IPS DF 6.9 (cell line): ENCODE measurements around the gene ANKS1B.

Source experiments
- DNase-seq: peaks from one replicate; pipeline ENCODE4 v3.0.0-alpha.2; 2013; ENCODE audit warnings: low read depth, low spot score
- H3K27ac ChIP-seq: one replicate; pipeline ENCODE4 v1.5.1; 2013; ENCODE audit warnings: low read length, control low read depth
- H3K27me3 ChIP-seq: 2 replicates; pipeline ENCODE4 v1.6.1; 2013; ENCODE audit warnings: mild to moderate bottlenecking, low read length; ENCODE audit not compliant: control insufficient read depth, insufficient read depth
- H3K36me3 ChIP-seq: 2 replicates; pipeline ENCODE4 v1.6.1; 2013; ENCODE audit warnings: low read length; ENCODE audit not compliant: control insufficient read depth, insufficient read depth
- H3K4me1 ChIP-seq: 2 replicates; pipeline ENCODE4 v1.6.1; 2013; ENCODE audit warnings: low read length; ENCODE audit not compliant: control insufficient read depth, insufficient read depth
- H3K4me3 ChIP-seq: 2 replicates; pipeline ENCODE4 v1.5.1; 2013; ENCODE audit warnings: mild to moderate bottlenecking, low read length
- H3K9me3 ChIP-seq: 2 replicates; pipeline ENCODE4 v1.6.1; 2013; ENCODE audit warnings: low read length, inconsistent platforms; ENCODE audit not compliant: control insufficient read depth, insufficient read depth
- WGBS: extraction: QIAGEN DNeasy Blood & Tissue Kit; methylation state at CpG from one replicate; pipeline ENCODE4 v1.1.7; 2013; ENCODE audit warnings: mixed read lengths, missing lambda C conversion rate; ENCODE audit not compliant: insufficient read length, insufficient coverage; 5-methylcytosine and 5-hydroxymethylcytosine counted together

Gene ANKS1B

DNA sequence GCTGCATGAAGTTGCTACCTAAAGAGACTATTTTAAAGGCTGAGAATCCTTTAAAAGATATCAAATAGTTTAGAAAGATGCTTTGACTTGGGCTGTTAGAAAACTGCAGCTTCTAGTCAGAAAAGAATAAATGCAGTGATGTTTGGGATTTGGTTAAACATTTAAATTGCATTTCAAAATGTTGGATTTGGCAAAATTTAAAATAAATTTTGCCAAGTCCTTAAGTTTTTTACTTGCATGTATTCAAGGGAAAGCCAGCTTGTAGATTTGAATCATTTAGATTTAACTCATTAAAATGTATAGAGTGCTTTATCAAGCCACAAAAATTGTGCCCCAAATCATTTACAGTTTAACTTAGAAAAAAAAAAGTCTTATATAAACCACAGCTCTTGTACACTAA, 109.7 kb downstream of the ANKS1B start:
- Histone ChIP-seq H3K4me1 (no peaks in the 10 kb centered on the region), H3K9me3 (no peaks in the 10 kb centered on the region), H3K36me3 (no peaks in the 10 kb centered on the region), H3K27ac (no peak overlapping the region), H3K27me3 (no peaks in the 10 kb centered on the region), H3K4me3 (no peak overlapping the region)
- no peak for DNase-seq

DNA sequence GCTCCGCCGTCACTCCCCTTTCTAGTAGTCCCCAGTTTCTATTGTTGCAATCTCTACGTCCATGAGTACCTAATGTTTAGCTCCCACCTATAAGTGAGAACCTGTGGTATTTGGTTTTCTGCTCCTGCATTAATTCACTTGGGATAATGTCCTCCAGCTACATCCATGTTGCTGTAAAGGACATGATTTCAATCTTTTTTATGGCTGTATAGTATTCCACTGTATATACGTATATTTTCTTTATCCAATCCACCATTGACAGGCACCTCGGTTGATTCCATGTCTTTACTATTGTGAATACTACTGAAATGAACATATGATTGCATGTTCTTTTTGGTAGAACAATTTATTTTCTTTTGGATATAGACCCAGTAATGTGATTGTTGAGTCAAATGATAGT, 114.7 kb downstream of the ANKS1B start:
- no CpG with 5 or more reads among the region's 5 CpGs for WGBS
- Histone ChIP-seq H3K9me3 (no peaks in the 10 kb centered on the region), H3K27ac (no peak overlapping the region), H3K36me3 (no peaks in the 10 kb centered on the region), H3K27me3 (no peaks in the 10 kb centered on the region), H3K4me3 (no peak overlapping the region), H3K4me1 (no peaks in the 10 kb centered on the region)
- no peak for DNase-seq

DNA sequence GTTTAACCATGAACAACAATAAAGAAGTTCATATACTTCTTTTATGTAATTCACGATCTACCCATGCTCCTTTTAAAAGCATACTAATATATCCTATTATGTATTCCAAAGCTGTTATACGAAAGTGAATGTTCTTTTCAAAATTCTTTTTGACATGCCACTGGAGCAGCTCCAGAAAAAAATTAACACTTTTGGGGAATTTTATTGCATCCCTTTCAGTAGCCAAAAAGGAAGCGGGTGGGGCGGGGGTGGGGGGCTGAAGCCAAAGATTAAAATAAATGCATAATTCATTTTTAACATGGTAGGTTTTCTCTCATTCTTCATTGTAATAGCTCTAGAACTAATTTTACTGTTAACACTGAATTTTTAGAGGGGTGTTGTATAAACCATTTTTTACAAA, 123.0 kb downstream of the ANKS1B start:
- no peaks in the 10 kb centered on the region for H3K36me3 ChIP-seq
- H3K9me3 ChIP-seq: no peaks in the 10 kb centered on the region
- H3K4me3 ChIP-seq: no peak overlapping the region
- no peak for DNase-seq
- H3K27ac ChIP-seq: no peak overlapping the region
- no peaks in the 10 kb centered on the region for H3K27me3 ChIP-seq
- WGBS: no CpG with 5 or more reads among the region's 4 CpGs
- no peaks in the 10 kb centered on the region for H3K4me1 ChIP-seq

DNA sequence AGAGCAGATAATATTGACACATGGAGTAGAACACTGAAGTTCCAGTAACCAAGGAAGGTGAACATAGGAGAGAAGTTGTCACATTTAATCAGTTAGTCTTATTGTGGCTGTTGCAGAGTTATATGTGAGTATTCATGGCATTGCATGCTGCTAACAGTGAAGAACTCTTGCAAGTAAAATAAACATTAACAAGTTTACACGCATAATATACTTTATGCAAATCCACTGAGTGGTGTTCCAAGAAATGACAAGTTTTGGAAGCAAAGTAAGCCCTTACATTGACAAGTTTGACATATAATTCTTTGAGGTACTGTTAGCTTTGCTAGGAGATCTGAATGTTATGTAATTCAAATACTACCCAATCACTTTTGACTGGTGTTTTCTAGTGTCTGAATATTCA, 125.6 kb downstream of the ANKS1B start:
- no peaks in the 10 kb centered on the region for H3K9me3 ChIP-seq

DNA sequence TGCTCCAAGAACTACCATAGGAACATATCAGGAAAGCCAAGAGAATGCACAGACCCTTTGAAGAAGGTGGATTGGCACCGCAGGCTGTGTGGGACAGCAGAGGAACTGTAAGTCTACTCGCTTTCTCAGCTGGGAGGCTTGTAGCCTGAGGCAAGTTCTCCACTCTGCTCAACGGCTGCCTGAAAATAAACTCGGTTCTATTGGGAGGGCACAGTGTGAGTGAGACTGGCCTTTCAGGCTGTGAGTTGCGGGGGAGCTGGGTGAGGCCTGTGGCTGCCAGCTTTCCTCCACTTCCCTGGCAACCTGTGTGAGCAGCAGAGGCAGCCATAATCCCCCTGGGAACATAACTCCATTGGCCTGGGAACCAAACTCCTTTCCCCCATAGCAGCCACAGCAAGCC, 132.1 kb downstream of the ANKS1B start:
- no peak overlapping the region for H3K27ac ChIP-seq
- no CpG with 5 or more reads among the region's 5 CpGs for WGBS
- no peaks in the 10 kb centered on the region for H3K4me1 ChIP-seq
- H3K27me3 ChIP-seq: no peaks in the 10 kb centered on the region
- H3K36me3 ChIP-seq: no peaks in the 10 kb centered on the region
- no peaks in the 10 kb centered on the region for H3K9me3 ChIP-seq
- DNase-seq: no peak
- H3K4me3 ChIP-seq: no peak overlapping the region

More for the DNA sequence above, 125.6 kb downstream of the ANKS1B start:
- Histone ChIP-seq H3K27ac (no peak overlapping the region), H3K4me1 (no peaks in the 10 kb centered on the region), H3K4me3 (no peak overlapping the region), H3K27me3 (no peaks in the 10 kb centered on the region), H3K36me3 (no peaks in the 10 kb centered on the region)
- no peak for DNase-seq
- no CpG with 5 or more reads among the region's 1 CpG for WGBS

DNA sequence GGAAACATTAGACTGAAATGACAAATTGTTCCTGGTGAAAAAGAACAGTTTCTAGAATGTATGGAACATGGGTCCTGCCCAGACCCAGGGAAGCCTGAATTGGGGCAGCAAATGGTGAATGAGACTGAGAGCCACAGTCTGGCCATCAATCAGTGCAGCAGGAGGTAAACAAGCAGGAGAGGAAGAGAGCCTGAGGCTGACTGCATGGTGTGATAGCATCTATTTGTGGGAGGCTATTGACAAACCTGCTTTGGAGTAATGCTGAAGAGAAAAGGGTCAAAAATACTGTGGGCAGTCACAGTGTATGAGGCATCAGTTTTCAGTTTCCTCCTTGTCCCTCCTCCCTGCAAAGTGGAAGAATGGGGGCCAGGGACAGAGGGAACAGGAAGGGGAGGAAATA, 136.8 kb downstream of the ANKS1B start:
- H3K36me3 ChIP-seq: no peaks in the 10 kb centered on the region
- DNase-seq: no peak
- no peaks in the 10 kb centered on the region for H3K4me1 ChIP-seq
- no peaks in the 10 kb centered on the region for H3K27me3 ChIP-seq
- H3K9me3 ChIP-seq: no peaks in the 10 kb centered on the region
- no peak overlapping the region for H3K27ac ChIP-seq
- H3K4me3 ChIP-seq: no peak overlapping the region

DNA sequence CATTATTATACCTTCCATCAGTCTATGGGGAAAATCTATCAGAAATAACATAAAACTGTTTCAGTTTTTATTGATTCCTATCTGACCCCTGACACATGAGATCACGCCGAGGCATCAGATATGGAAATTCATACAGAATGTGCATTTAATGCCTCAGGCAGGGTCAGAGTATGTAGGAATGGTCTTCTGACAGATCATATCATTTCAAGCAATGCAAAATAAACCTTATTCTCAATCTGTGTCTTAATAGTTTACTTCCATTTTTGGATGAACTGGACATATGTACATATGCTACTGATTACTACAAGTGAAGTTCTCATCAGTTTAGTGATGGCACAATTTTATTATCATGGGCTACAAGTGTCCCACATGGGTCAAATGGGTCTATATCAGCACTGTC, 150.0 kb downstream of the ANKS1B start:
- Histone ChIP-seq H3K9me3 (no peaks in the 10 kb centered on the region), H3K27me3 (no peaks in the 10 kb centered on the region), H3K27ac (no peak overlapping the region), H3K4me3 (no peak overlapping the region), H3K36me3 (no peaks in the 10 kb centered on the region), H3K4me1 (no peaks in the 10 kb centered on the region)
- DNase-seq: no peak
- no CpG with 5 or more reads among the region's 2 CpGs for WGBS

DNA sequence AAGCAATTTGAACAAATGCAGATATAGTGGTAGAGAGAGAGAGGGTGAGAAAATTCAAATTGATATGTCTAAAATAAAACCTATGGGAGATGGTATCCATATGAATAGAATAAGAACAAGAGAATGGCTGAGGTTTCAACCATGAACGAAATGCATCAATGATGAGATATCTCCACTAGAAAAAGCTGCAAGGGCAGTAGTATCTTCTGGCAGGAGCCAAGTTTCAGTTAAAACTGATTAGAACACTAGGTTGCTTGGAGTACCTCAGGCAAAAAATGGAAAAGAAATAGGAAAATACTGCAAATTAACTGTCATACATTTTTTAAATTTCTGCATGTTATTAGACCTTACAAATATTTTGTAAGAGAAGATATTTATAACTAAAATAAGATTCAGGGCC, 151.3 kb downstream of the ANKS1B start:
- no peaks in the 10 kb centered on the region for H3K4me1 ChIP-seq
- no peaks in the 10 kb centered on the region for H3K36me3 ChIP-seq
- H3K4me3 ChIP-seq: no peak overlapping the region
- no peak for DNase-seq
- H3K27ac ChIP-seq: no peak overlapping the region
- no peaks in the 10 kb centered on the region for H3K9me3 ChIP-seq
- WGBS: no CpG with 5 or more reads among the region's 1 CpG
- no peaks in the 10 kb centered on the region for H3K27me3 ChIP-seq

DNA sequence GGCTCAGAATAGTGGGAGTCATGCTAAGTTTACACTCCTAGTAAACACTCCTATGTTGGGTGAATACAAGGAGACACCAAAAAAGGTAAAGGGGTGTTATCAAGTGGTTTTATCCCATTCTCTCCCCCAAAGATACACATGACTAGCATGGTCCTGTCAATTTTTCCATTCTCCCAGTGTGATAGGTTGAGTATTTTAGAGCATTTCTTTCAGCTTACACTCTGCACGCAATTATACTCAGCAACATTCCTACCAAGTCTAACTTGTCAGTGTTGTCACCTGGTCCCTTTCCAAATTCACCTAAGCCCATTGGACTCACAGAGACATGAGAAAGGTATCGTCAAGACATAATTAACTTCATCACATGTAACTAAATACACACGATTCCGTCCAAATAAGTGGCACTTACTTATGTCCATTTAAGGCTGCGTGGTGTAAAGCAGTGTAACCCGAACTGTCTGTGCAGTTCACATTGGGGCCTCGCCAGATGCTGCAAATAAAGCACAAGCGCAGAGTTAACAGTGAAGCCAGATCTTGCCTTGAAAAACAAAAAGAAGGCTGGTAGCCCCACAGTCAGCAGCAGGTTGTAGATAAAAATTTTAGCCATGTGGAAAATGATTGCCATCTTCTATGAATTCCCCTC, 159.7 kb downstream of the ANKS1B start:
- DNase-seq: no peak
- no peak overlapping the region for H3K4me3 ChIP-seq
- H3K27me3 ChIP-seq: no peaks in the 10 kb centered on the region
- H3K36me3 ChIP-seq: no peaks in the 10 kb centered on the region
- no peaks in the 10 kb centered on the region for H3K9me3 ChIP-seq
- H3K27ac ChIP-seq: no peak overlapping the region
- no peaks in the 10 kb centered on the region for H3K4me1 ChIP-seq
- WGBS: no CpG with 5 or more reads among the region's 8 CpGs

DNA sequence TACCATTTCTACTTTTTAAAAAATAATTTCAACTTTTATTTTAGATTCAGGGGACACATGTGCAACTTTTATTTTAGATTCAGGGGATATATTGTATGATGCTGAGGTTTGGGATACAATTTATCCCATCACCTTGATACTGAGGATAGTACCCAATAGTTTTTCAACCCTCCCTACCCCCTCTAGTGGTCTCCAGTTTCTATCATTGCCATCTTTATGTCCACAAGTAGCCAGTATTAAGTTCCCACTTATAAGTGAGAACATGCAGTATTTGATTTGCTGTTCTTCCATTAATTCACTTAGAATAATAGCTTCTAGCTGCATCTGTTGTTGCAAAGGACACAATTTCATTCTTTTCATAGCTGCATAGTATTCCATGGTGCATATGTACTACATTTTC, 162.5 kb downstream of the ANKS1B start:
- H3K36me3 ChIP-seq: no peaks in the 10 kb centered on the region
- H3K4me1 ChIP-seq: no peaks in the 10 kb centered on the region
- no peak for DNase-seq
- H3K4me3 ChIP-seq: no peak overlapping the region
- H3K9me3 ChIP-seq: no peaks in the 10 kb centered on the region
- no peak overlapping the region for H3K27ac ChIP-seq
- no peaks in the 10 kb centered on the region for H3K27me3 ChIP-seq

DNA sequence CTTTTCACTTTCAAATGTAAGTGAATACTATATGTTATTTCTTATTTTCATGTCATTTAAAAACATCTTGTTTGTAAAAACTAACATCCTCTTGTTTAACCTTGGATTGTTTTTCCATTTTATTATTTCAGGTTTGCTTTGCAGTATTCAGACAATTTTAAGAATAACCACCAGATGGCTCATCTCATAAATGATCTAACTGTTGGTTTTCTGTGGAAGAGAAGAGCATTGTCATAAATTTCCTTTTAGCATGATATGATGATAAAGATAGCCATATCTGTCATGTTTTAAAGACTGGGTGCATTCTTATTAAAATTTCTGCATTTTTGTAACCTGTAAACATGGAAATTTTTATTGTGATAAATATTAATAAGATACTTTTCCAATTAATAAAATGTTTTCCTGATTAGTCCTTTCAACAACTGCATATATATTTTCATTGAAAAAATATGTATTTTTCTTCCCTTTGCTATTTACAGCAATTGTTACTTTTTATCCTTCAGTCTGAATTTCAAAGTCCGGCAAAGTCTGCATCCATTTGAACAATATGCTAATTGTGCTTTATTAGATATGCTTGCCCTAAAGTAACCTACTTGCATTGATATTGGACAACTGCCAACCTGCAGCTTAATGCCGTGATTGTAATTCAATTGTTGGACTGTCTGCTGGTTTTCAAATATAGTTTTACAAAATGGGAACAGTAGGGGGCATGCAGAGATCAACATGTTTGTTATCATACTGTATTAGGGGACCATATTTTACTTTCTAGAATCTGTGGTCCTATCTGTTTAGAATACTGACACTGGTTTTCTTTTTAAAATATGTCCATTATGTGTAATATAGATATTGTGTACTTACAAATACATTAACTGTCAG, 173.8 kb downstream of the ANKS1B start:
- no peaks in the 10 kb centered on the region for H3K36me3 ChIP-seq
- H3K27me3 ChIP-seq: no peaks in the 10 kb centered on the region
- H3K27ac ChIP-seq: no peak overlapping the region
- DNase-seq: no peak
- H3K4me1 ChIP-seq: no peaks in the 10 kb centered on the region
- no peaks in the 10 kb centered on the region for H3K9me3 ChIP-seq
- H3K4me3 ChIP-seq: no peak overlapping the region
- no CpG with 5 or more reads among the region's 2 CpGs for WGBS
